GM18517 (cell line): ENCODE measurements around the gene HS3ST5.
"Not testable (repeated sequence)": the region's sequence is repeated elsewhere in the genome, so short reads cannot be mapped to it uniquely, and the experiment has no call there.

Source experiments
- ATAC-seq: cut with Tn5 transposase; IDR thresholded peaks from one replicate; pipeline ENCODE4 v1.9.1; 2021; ENCODE audit warnings: mild to moderate bottlenecking, moderate library complexity; ENCODE audit not compliant: unreplicated experiment

Gene HS3ST5

GRCh38 chr6:114061741-114062140, 281.1 kb downstream of the HS3ST5 start:
- ATAC-seq, result no peak

DNA sequence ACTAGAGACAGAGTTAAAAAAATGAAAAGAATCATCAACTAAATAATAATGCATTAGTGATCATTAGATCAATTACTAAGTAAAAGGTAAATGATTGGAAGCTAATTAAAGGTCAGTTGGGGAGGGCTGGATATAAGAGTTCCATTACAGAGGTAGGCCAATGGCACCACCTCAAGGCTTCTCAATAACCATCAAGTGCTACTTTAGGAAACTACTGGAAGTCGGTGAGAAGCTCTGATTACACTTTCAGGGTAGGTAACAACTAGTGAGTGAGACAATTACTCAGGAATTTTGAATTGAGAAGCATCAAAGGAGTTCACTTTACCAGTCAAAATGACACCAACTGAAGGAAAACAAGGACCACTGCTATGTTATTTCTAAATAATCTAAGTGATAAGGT, 281.7 kb downstream of the HS3ST5 start:
- ATAC-seq, result no peak

DNA sequence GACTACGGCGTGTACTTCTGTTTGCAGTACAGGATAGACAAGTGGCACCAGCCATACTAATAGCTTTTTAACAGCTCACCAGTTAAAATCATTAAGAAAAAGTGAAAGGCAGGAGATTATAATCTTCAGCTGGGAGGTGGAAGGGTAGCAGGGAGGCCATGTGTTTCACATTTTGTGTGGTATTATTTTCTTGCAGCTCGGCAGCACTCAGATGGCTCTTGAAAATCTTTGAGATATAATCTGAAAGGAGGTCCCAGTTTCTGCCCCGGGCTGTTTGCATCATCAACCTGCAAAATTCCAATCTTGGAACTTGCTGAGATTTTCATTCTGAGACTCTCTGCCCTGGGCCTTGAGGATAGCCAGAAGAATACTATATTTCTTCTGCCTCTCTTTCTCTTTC, 284.4 kb downstream of the HS3ST5 start:
- no peak for ATAC-seq

GRCh38 chr6:114055763-114056162, 287.1 kb downstream of the HS3ST5 start:
- ATAC-seq, result no peak

DNA sequence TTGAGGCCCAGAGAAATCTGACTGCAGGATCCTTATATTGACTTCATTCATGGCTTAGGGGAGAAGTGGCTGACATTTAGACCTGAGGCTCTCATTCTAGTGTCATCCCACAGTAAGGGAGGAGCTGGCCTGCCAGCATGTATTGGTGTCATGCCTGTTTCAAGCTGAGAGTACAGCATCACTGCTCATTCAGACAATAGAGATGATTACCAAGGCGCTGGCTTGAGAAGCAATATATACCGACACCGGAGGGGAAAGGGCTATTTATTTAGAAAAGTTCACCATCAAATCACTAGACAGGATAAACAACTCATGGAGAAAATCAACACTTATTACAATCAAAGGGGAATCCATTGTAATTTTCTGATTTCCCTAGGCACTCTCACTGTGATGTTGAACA, 287.5 kb downstream of the HS3ST5 start:
- ATAC-seq, result no peak

DNA sequence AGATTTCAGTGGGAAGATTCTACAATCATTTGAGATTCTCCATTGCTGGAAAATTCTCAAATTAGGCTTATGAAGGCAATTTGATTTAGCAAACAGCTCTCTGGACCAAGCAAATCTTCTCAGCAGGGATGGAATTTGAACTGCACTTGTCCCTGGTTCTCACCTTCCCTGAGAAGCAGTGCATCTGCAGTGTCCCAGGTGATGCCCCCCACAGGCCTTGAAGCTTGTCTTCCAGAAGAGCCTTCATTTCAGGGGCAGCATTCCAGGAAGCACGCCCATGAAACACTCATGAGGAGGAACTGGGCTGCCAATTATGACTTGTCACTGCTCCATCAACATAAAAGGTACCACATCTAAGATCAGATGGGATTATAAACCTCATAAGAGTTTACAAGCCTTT, 289.0 kb downstream of the HS3ST5 start:
- ATAC-seq, result no peak

GRCh38 chr6:114052141-114052540, 290.7 kb downstream of the HS3ST5 start:
- no peak for ATAC-seq

DNA sequence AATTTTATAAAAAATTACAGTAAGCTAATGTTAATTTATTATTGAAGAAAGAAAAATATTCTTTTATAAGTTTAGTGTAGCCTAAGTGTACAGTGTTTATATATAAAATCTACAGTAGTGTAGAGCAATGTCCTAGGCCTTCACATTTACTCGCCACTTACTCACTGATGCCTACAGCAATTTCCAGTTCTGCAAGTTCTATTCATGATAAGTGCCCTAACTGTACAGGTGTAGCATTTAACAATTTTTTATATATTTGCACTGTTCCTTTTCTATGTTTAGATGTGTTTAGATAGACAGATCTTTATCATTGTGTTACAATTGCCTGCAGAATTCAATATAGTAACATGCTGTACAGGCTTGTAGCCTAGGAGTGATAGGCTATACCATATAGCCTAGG, 291.8 kb downstream of the HS3ST5 start:
- no peak for ATAC-seq

GRCh38 chr6:114049367-114049966, 293.4 kb downstream of the HS3ST5 start:
- no peak for ATAC-seq

- ATAC-seq, result not testable (repeated sequence)
Measured at GRCh38 chr6:114044566-114044965, 298.3 kb downstream of the HS3ST5 start.

DNA sequence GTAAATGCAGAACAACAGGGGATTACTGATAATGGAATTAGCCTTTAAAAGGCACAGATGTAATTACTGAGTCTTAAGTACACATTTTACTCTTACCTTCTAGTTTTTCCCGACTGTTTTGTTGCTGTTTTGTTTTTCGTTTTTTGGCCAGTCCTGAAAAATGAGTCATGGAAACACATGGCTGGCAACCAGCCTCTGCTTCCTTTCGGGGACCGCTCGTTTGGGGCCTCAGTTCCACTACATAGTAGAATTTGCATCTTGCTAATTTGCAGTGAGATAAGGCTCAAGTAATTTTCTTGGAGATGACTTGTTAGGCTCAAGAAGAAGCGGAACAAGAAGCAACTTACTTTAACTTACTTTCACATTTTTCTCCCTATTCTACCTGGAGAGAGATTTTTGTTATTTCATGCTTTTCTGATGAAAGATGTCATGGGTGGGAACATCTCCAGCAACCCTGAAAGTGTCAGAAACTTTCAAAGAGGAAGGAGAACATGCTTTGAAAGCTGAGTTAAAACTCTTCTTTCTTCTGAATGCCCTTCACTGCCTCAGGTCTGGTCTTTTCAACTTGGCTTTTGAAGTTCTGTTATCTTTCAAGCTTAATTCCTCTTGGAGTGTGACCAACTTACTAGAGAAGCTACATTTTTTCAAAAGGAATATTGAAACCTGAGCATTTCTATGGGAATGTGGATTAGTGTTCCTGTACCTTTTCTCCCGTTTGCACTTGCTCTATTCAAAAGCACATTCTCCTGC, 300.4 kb downstream of the HS3ST5 start:
- no peak for ATAC-seq

GRCh38 chr6:114040871-114041270, 302.0 kb downstream of the HS3ST5 start:
- no peak for ATAC-seq

- ATAC-seq, result no peak
Measured at GRCh38 chr6:114039841-114040240, 303.0 kb downstream of the HS3ST5 start.

- ATAC-seq, result no peak
Measured at GRCh38 chr6:114033606-114034005, 309.2 kb downstream of the HS3ST5 start.

GRCh38 chr6:114032721-114033120, 310.1 kb downstream of the HS3ST5 start:
- ATAC-seq, result no peak

DNA sequence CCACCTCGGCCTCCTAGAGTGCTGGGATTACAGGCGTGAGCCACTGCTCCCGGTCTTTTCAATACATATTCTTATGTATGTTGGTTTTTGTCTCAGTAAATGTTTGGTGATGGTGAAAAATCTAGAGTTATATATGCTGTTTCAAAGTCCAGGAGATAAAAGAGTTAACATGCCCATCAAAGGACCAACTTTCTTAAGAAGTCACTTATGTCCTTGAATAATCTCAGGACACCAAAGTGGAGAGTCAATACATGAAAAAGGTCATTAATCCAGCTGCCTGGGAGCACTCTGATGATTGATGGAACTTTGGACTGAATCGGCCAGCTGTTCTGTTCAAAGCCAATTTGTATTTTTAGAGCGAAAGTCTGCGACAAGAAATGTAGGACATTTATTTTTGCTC, 312.1 kb downstream of the HS3ST5 start:
- ATAC-seq, result no peak

DNA sequence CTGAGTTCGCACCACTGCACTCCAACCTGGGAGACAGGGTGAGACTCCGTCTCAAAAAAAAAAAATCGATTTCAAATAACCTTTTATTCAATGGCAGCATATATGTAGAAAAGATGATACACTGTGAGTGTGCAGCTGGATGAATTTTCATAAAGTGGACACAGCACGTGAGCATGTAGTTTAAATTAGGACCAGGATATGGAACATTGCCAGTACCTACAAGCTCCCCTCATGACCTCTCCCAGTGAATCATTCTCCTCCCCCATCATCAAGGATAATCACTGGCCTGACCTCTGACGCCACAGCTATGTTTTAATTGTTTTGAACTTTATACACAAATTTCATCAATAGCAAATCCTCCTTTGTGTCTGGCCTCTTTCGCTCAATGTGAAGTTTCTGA, 318.1 kb downstream of the HS3ST5 start:
- ATAC-seq, result no peak

- no peak for ATAC-seq
Measured at GRCh38 chr6:114020196-114020595, 322.6 kb downstream of the HS3ST5 start.

GRCh38 chr6:114017146-114017545, 325.7 kb downstream of the HS3ST5 start:
- not testable (repeated sequence) for ATAC-seq

DNA sequence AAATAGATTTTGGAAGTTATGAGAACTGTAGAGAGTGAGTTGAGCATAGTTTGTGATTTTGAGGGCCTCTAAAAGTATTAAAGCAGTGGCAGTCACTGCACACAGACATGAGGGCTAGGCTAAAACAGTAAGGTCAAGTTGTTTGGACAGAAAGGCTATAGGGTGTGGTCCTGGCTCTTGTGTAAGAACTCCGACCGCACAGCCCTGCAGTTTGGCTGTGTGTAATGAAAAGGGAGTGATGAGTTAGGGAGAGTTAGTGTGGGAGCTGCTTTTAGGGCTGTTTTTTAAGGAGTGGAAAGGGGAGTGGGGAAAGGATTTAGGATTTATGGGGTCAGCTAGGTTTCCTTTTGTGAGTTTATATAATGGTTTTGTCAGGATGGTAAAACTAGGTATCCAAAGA, 328.7 kb downstream of the HS3ST5 start:
- not testable (repeated sequence) for ATAC-seq

DNA sequence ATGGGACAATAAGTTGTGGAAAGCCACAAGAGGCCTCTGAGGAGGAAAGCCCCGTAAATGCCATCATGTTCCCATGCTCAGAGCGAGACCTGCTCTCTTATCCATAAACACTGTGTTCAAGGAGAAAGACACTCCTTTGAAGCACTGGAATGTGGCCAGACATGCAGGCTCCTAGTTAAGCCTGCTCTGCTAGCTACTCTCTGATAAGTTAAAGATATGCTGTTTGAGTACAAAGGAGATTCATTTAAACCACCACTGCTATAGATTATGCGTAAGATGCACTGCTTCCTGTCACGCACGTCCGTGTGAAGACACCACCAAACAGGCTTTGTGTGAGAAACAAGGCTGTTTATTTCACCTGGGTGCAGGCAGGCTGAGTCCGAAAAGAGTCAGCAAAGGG, 331.3 kb downstream of the HS3ST5 start:
- ATAC-seq, result not testable (repeated sequence)

GRCh38 chr6:114010540-114010939, 332.3 kb downstream of the HS3ST5 start:
- ATAC-seq, result no peak

- ATAC-seq, result no peak
Measured at GRCh38 chr6:114009192-114009591, 333.6 kb downstream of the HS3ST5 start.
